HCT116 (cell line): ENCODE data around the gene C1orf21. TPM values are rescaled to one million over a fixed set of nuclear protein-coding genes. Genes with fewer than 3 reads are reported as not detected.

Experiments used
- ATAC-seq: fragments of 200-7000 bp; cut with Tn5 transposase; 2 replicates; pipeline ENCODE4 v1.9.1; 2020; ENCODE audit warnings: mild to moderate bottlenecking, moderate library complexity
- BruUV-seq: library from RNA; stranded (reverse); fragments of 400-500 nt; replicated peaks from 2 replicates; lab custom pipeline; 2021; lab: Mats Ljungman, UMichigan
- CTCF ChIA-PET: fragments of 300-600 bp; sonication (Branson Sonifier 250); formaldehyde crosslinking; loops from one replicate; lab custom pipeline; 2021; ENCODE audit warnings: antibody characterized with exemption; lab: Charles Lee
- POLR2A ChIA-PET: fragments of 300-600, 350-600 bp; sonication (Branson Sonifier 250); formaldehyde crosslinking; loops from one replicate; lab custom pipeline; 2021; ENCODE audit warnings: antibody characterized with exemption; lab: Charles Lee
- RAD21 ChIA-PET, 2 experiments: fragments of 300-600 bp; sonication (Branson Sonifier 250); formaldehyde crosslinking; loops; one replicate each; lab custom pipeline; 2023; ENCODE audit warnings: low total read pairs in 2 of 2; ENCODE audit not compliant: uncharacterized antibody in 2 of 2, unreplicated experiment in 2 of 2, low non-redundant PET in 1 of 2; lab: Charles Lee
- DNase-seq: peaks from one replicate; pipeline ENCODE4 v3.0.0-alpha.2; 2010; ENCODE audit warnings: low read depth, low spot score
- H2AFZ ChIP-seq: fragments of 200-600 bp; shearing (Covaris generic), sonication (generic); 2 replicates; pipeline ENCODE4 v1.6.1; 2017; ENCODE audit warnings: low read depth, mixed run types, mixed read lengths, antibody characterized with exemption, low read length; ENCODE audit not compliant: poor library complexity, severe bottlenecking
- H3K27ac ChIP-seq: 2 replicates; pipeline ENCODE4 v1.5.1; 2012; ENCODE audit warnings: low read depth, low read length
- H3K27me3 ChIP-seq: fragments of 200-600 bp; sonication (generic); 2 replicates; pipeline ENCODE4 v1.6.1; 2016; ENCODE audit warnings: mixed run types, low read length, mixed read lengths; ENCODE audit not compliant: insufficient read depth
- H3K36me3 ChIP-seq, 2 experiments: fragments of 200-500 bp in 1 of 2; fragments of 200-600 bp in 1 of 2; sonication (Bioruptor generic) in 1 of 2; sonication (generic) in 1 of 2; 2 replicates each; pipeline versions ENCODE4 v1.5.1 to v1.6.1; 2014 to 2016; ENCODE audit warnings: low read length in 2 of 2, inconsistent platforms in 1 of 2, mixed read lengths in 1 of 2, mixed run types in 1 of 2; ENCODE audit not compliant: insufficient read depth in 2 of 2, control insufficient read depth in 1 of 2
- H3K4me1 ChIP-seq, 2 experiments: fragments of 200-600 bp in 1 of 2; sonication (generic) in 1 of 2; 2 replicates each; pipeline versions ENCODE4 v1.5.1 to v1.6.1; 2012 to 2017; ENCODE audit warnings: low read length in 2 of 2, inconsistent platforms in 1 of 2, mild to moderate bottlenecking in 1 of 2, mixed read lengths in 1 of 2, mixed run types in 1 of 2, moderate library complexity in 1 of 2; ENCODE audit not compliant: insufficient read depth in 2 of 2, control insufficient read depth in 1 of 2
- H3K4me2 ChIP-seq: fragments of 200-600 bp; sonication (generic); 2 replicates; pipeline ENCODE4 v1.6.1; 2017; ENCODE audit warnings: mixed run types, low read length, mixed read lengths
- H3K4me3 ChIP-seq, 2 experiments: fragments of 200-600 bp in 1 of 2; sonication (generic) in 1 of 2; replicated peaks in 1 of 2; 2 replicates each; pipeline ENCODE4 v1.5.1; 2011 to 2016; ENCODE audit warnings: low read length in 2 of 2, control low read depth in 1 of 2, low read depth in 1 of 2, mild to moderate bottlenecking in 1 of 2, mixed read lengths in 1 of 2, mixed run types in 1 of 2
- H3K79me2 ChIP-seq: fragments of 200-600 bp; sonication (generic); 2 replicates; pipeline ENCODE4 v1.6.1; 2017; ENCODE audit warnings: mild to moderate bottlenecking, mixed run types, low read length, moderate library complexity, mixed read lengths; ENCODE audit not compliant: insufficient read depth
- H3K9ac ChIP-seq: fragments of 200-600 bp; sonication (generic); 2 replicates; pipeline ENCODE4 v1.6.1; 2016; ENCODE audit warnings: low read length, mixed read lengths
- H3K9me2 ChIP-seq: fragments of 200-600 bp; sonication (generic), shearing (Covaris generic); 2 replicates; pipeline ENCODE4 v1.6.1; 2017; ENCODE audit warnings: mixed run types, mild to moderate bottlenecking, moderate library complexity; ENCODE audit not compliant: insufficient read depth
- H3K9me3 ChIP-seq, 2 experiments: fragments of 200-500 bp in 1 of 2; fragments of 200-600 bp in 1 of 2; sonication (Bioruptor generic) in 1 of 2; sonication (generic) in 1 of 2; 2 replicates each; pipeline ENCODE4 v1.6.1; 2014 to 2017; ENCODE audit warnings: low read length in 2 of 2, mixed read lengths in 2 of 2, inconsistent platforms in 1 of 2, low read depth in 1 of 2, mild to moderate bottlenecking in 1 of 2, mixed run types in 1 of 2, moderate library complexity in 1 of 2; ENCODE audit not compliant: control insufficient read depth in 1 of 2, insufficient read depth in 1 of 2
- H4K20me1 ChIP-seq: fragments of 200-600 bp; sonication (generic), shearing (Covaris generic); 2 replicates; pipeline ENCODE4 v1.6.1; 2017; ENCODE audit warnings: mixed run types, mild to moderate bottlenecking, moderate library complexity; ENCODE audit not compliant: insufficient read depth
- ATF3 ChIP-seq: IDR thresholded peaks from 2 replicates; pipeline ENCODE4 v1.6.1; 2012
- CEBPB ChIP-seq: IDR thresholded peaks from 2 replicates; pipeline ENCODE4 v1.6.1; 2012; ENCODE audit warnings: low read depth
- CTCF ChIP-seq, 3 experiments: fragments of 200-600 bp in 1 of 3; sonication (generic) in 1 of 3; IDR thresholded peaks in 2 of 3; conservative IDR thresholded peaks in 1 of 3; 2 replicates each; pipeline ENCODE4 v1.5.1; 2012 to 2017; ENCODE audit warnings: low read depth in 2 of 3, low read length in 2 of 3, antibody characterized with exemption in 1 of 3, borderline replicate concordance in 1 of 3, control low read depth in 1 of 3, mild to moderate bottlenecking in 1 of 3, mixed read lengths in 1 of 3, mixed run types in 1 of 3, moderate library complexity in 1 of 3; ENCODE audit not compliant: insufficient read depth in 1 of 3
- EGR1 ChIP-seq: IDR thresholded peaks from 2 replicates; pipeline ENCODE4 v1.6.1; 2012; ENCODE audit warnings: low read depth
- EZH2 ChIP-seq: fragments of 200-600 bp; sonication (generic); IDR thresholded peaks from 2 replicates; pipeline ENCODE4 v1.6.1; 2017; ENCODE audit warnings: antibody characterized with exemption, mixed run types
- FOSL1 ChIP-seq: IDR thresholded peaks from 2 replicates; pipeline ENCODE4 v1.6.1; 2012; ENCODE audit warnings: low read depth
- MAX ChIP-seq: IDR thresholded peaks from 2 replicates; pipeline ENCODE4 v1.6.1; 2012
- POLR2A ChIP-seq: IDR thresholded peaks from 2 replicates; pipeline ENCODE4 v1.7.0; 2011; ENCODE audit warnings: borderline replicate concordance; ENCODE audit not compliant: insufficient read depth, insufficient read length; ENCODE audit errors: extremely low read depth
- POLR2AphosphoS5 ChIP-seq: IDR thresholded peaks from 2 replicates; pipeline ENCODE4 v1.6.1; 2011; ENCODE audit warnings: mild to moderate bottlenecking, low read depth, low read length, moderate library complexity
- RAD21 ChIP-seq: IDR thresholded peaks from 2 replicates; pipeline ENCODE4 v1.6.1; 2012; ENCODE audit warnings: low read depth, mild to moderate bottlenecking
- REST ChIP-seq: IDR thresholded peaks from 2 replicates; pipeline ENCODE4 v1.6.1; 2012; ENCODE audit warnings: low read depth
- SP1 ChIP-seq: IDR thresholded peaks from 2 replicates; pipeline ENCODE4 v1.6.1; 2012; ENCODE audit warnings: low read depth
- TCF7L2 ChIP-seq: IDR thresholded peaks from 2 replicates; pipeline ENCODE4 v1.7.0; 2011; ENCODE audit warnings: borderline replicate concordance, inconsistent platforms; ENCODE audit not compliant: insufficient read depth, insufficient read length; ENCODE audit errors: extremely low read depth
- YY1 ChIP-seq: IDR thresholded peaks from 2 replicates; pipeline ENCODE4 v1.6.1; 2011; ENCODE audit warnings: low read length, low read depth, moderate library complexity, mild to moderate bottlenecking; ENCODE audit not compliant: insufficient replicate concordance; ENCODE audit errors: extremely low read depth
- ZBTB33 ChIP-seq: IDR thresholded peaks from 2 replicates; pipeline ENCODE4 v1.6.1; 2011; ENCODE audit warnings: mild to moderate bottlenecking, low read length, moderate library complexity; ENCODE audit not compliant: insufficient replicate concordance; ENCODE audit errors: extremely low read depth
- ZNF274 ChIP-seq: fragments of 200-500 bp; sonication (Bioruptor generic); IDR thresholded peaks from 2 replicates; pipeline ENCODE4 v1.6.1; 2014; ENCODE audit warnings: mild to moderate bottlenecking, low read depth, low read length, inconsistent platforms
- intact Hi-C: fragments of 100-400 bp; cut with micrococcal nuclease; formaldehyde crosslinking; loops from 2 replicates; pipeline ENCODE4 v1.10.0; 2022
- total RNA-seq: library from RNA; stranded (reverse); gene quantifications from one replicate; pipeline ENCODE4 v1.2.1, GENCODE V29; 2021; ENCODE audit not compliant: unreplicated experiment

The C1orf21 gene
- total RNA-seq, 1 experiment from 2014 or later = 8.9 TPM

- TF ChIP-seq REST (no peak), POLR2AphosphoS5 (no peak)
Measured at GRCh38 chr1:184635980-184636431, 249.2 kb downstream of the C1orf21 start (continued).

- intact Hi-C loops = no loop called here
- Histone ChIP-seq H3K9me3 (no peaks in the 10 kb centered on the region), H3K9me2 (no peaks in the 10 kb centered on the region), H4K20me1 (no peaks in the 10 kb centered on the region), H3K4me2 (no peak overlapping the region), H2AFZ (no peak overlapping the region), H3K9ac (no peak overlapping the region), H3K27ac (no peak overlapping the region), H3K79me2 (no peaks in the 10 kb centered on the region), H3K4me3 (no peak overlapping the region), H3K27me3 (no peaks in the 10 kb centered on the region), H3K36me3 (no peaks in the 10 kb centered on the region), H3K4me1 (no peaks in the 10 kb centered on the region)
- ChIA-PET RAD21 (no interaction called here), CTCF (no interaction called here), POLR2A (no interaction called here)
- DNase-seq (no peak), ATAC-seq (no peak)
- TF ChIP-seq YY1 (no peak), ZBTB33 (no peak), CTCF (IDR thresholded peaks at IDR 0.05 in 2 of 3, conservative IDR thresholded peaks at IDR 0.05 in 1 of 3; ENCODE audit: borderline replicate concordance in 1 of 3, insufficient read depth in 1 of 3, low read depth in 2 of 3, low read length in 2 of 3) (no peak), POLR2A (no peak), SP1 (no peak), MAX (no peak), POLR2AphosphoS5 (no peak), TCF7L2 (no peak), EZH2 (no peak), FOSL1 (no peak), EGR1 (no peak), CEBPB (no peak), RAD21 (no peak), ATF3 (no peak), ZNF274 (no peak)
- BruUV-seq = no TSS peak
Measured at GRCh38 chr1:184637664-184638240, 250.9 kb downstream of the C1orf21 start.
